Endothelial cell of umbilical vein (primary cell): ENCODE measurements around the gene PCDHGC3. TPM values are rescaled to one million over a fixed set of nuclear protein-coding genes. Genes with fewer than 3 reads are reported as not detected.

Experiments
- BruUV-seq: library from RNA; stranded (reverse); fragments of 400-500 nt; replicated peaks from 2 replicates; lab custom pipeline; 2021; lab: Mats Ljungman, UMichigan
- CTCF ChIA-PET: fragments of 300-600, 350-600 bp; sonication (Branson Sonifier 250); formaldehyde crosslinking; loops from one replicate; lab custom pipeline; 2021; ENCODE audit warnings: antibody characterized with exemption, inconsistent platforms; lab: Charles Lee
- POLR2A ChIA-PET: fragments of 300-600, 350-600 bp; sonication (Branson Sonifier 250); formaldehyde crosslinking; loops from one replicate; lab custom pipeline; 2021; ENCODE audit warnings: antibody characterized with exemption, inconsistent platforms; lab: Charles Lee
- DNase-seq: peaks from one replicate; pipeline ENCODE4 v3.0.0-alpha.2; 2011; ENCODE audit warnings: low read depth, low spot score
- FAIRE-seq: peaks from 2 replicates; lab custom pipeline; 2011; peaks lifted over from hg19 to GRCh38; lab: Jason Lieb, UNC
- H2AFZ ChIP-seq: 2 replicates; pipeline ENCODE4 v1.6.0; 2012; ENCODE audit warnings: low read depth, low read length, control low read depth, inconsistent platforms
- H3K27ac ChIP-seq: 2 replicates; pipeline ENCODE4 v1.5.1; 2011; ENCODE audit warnings: low read depth, mild to moderate bottlenecking, control low read depth, low read length, moderate library complexity; ENCODE audit not compliant: insufficient read depth
- H3K27me3 ChIP-seq, 2 experiments: 2 replicates each; pipeline versions ENCODE4 v1.6.0 to v1.6.1; 2011; ENCODE audit warnings: low read length in 2 of 2, mixed read lengths in 1 of 2; ENCODE audit not compliant: control insufficient read depth in 2 of 2, insufficient read depth in 2 of 2
- H3K36me3 ChIP-seq, 2 experiments: 2 replicates in 1 of 2; 3 replicates in 1 of 2; pipeline ENCODE4 v1.5.1; 2011; ENCODE audit warnings: low read length in 2 of 2, mild to moderate bottlenecking in 1 of 2, moderate library complexity in 1 of 2; ENCODE audit not compliant: control insufficient read depth in 2 of 2, insufficient read depth in 2 of 2; ENCODE audit errors: extremely low read depth in 1 of 2
- H3K4me1 ChIP-seq: 3 replicates; pipeline ENCODE4 v1.5.1; 2011; ENCODE audit warnings: mild to moderate bottlenecking, low read length; ENCODE audit not compliant: control insufficient read depth, insufficient read depth; ENCODE audit errors: extremely low read depth
- H3K4me2 ChIP-seq: 2 replicates; pipeline ENCODE4 v1.6.1; 2011; ENCODE audit warnings: low read length, control low read depth, mixed read lengths; ENCODE audit not compliant: insufficient read depth
- H3K4me3 ChIP-seq, 3 experiments: fragments of 200-600 bp in 1 of 3; sonication (generic), shearing (Covaris generic) in 1 of 3; replicated peaks in 1 of 3; 2 replicates each; pipeline ENCODE4 v1.5.1; 2011 to 2016; ENCODE audit warnings: control low read depth in 3 of 3, low read length in 3 of 3, mild to moderate bottlenecking in 2 of 3, inconsistent platforms in 1 of 3, low read depth in 1 of 3, moderate library complexity in 1 of 3; ENCODE audit not compliant: insufficient read depth in 1 of 3
- H3K79me2 ChIP-seq: 2 replicates; pipeline ENCODE4 v1.6.0; 2012; ENCODE audit warnings: low read length, inconsistent platforms; ENCODE audit not compliant: control insufficient read depth, insufficient read depth
- H3K9ac ChIP-seq: replicated peaks from 2 replicates; pipeline ENCODE3; 2011; ENCODE audit warnings: low read length, control low read depth; ENCODE audit not compliant: insufficient read depth; ENCODE audit errors: extremely low read depth
- H3K9me1 ChIP-seq: replicated peaks from 3 replicates; pipeline ENCODE4 v1.6.0; 2011; ENCODE audit warnings: mild to moderate bottlenecking, low read length; ENCODE audit not compliant: control insufficient read depth, insufficient read depth; ENCODE audit errors: extremely low read depth
- H3K9me3 ChIP-seq: replicated peaks from 2 replicates; pipeline ENCODE4 v1.5.1; 2012; ENCODE audit warnings: low read length, inconsistent platforms; ENCODE audit not compliant: control insufficient read depth, insufficient read depth
- H4K20me1 ChIP-seq: replicated peaks from 2 replicates; pipeline ENCODE3; 2011; ENCODE audit warnings: mild to moderate bottlenecking, low read length; ENCODE audit not compliant: control insufficient read depth, insufficient read depth; ENCODE audit errors: extremely low read depth
- CTCF ChIP-seq, 2 donors: IDR thresholded peaks; 1 replicate in 1 of 2; 2 replicates in 1 of 2; pipeline ENCODE4 v1.5.1; 2011; ENCODE audit warnings: low read length in 2 of 2, mild to moderate bottlenecking in 2 of 2, moderate library complexity in 2 of 2, control low read depth in 1 of 2, inconsistent platforms in 1 of 2, low read depth in 1 of 2; ENCODE audit not compliant: insufficient read depth in 1 of 2; ENCODE audit errors: extremely low read depth in 1 of 2
- EZH2 ChIP-seq: IDR thresholded peaks from 2 replicates; pipeline ENCODE4 v1.6.1; 2012; ENCODE audit warnings: borderline replicate concordance, low read depth, mild to moderate bottlenecking, moderate library complexity, low read length, inconsistent platforms; ENCODE audit not compliant: severe bottlenecking
- FOS ChIP-seq: IDR thresholded peaks from 2 replicates; pipeline ENCODE4 v1.6.1; 2011; ENCODE audit warnings: mild to moderate bottlenecking, low read length, moderate library complexity, borderline replicate concordance; ENCODE audit not compliant: insufficient read depth
- GATA2 ChIP-seq: IDR thresholded peaks from 2 replicates; pipeline ENCODE4 v1.7.0; 2011; ENCODE audit warnings: low read depth, mild to moderate bottlenecking, moderate library complexity, mixed read lengths, low read length; ENCODE audit not compliant: insufficient read length, insufficient read depth
- MAX ChIP-seq: IDR thresholded peaks from 2 replicates; pipeline ENCODE4 v1.6.1; 2011; ENCODE audit not compliant: insufficient read depth, insufficient read length
- MYC ChIP-seq: IDR thresholded peaks from one replicate; pipeline ENCODE4 v1.6.1; 2011; ENCODE audit warnings: mild to moderate bottlenecking, low read depth, low read length
- POLR2AphosphoS5 ChIP-seq: IDR thresholded peaks from 2 replicates; pipeline ENCODE4 v1.6.1; 2012; ENCODE audit warnings: low read depth, mild to moderate bottlenecking, control low read depth, low read length, moderate library complexity; ENCODE audit not compliant: insufficient read depth
- dilution Hi-C: fragments of 300-500 bp; cut with MboI; formaldehyde crosslinking; loops from one replicate; pipeline ENCODE4 v1.15.0; 2019; ENCODE audit warnings: low sequenced_read_pairs; ENCODE audit not compliant: extremely low pct_ligation_motif_present
- intact Hi-C: fragments of 100-400 bp; cut with micrococcal nuclease; formaldehyde crosslinking; loops from one replicate; pipeline ENCODE4 v1.10.0; 2022
- polyA plus RNA-seq, 4 experiments: library from polyadenylated mRNA; depleted of rRNA in 3 of 4; stranded (reverse) in 3 of 4; unstranded in 1 of 4; fragments of >200 nt; gene quantifications; 2 replicates each; pipeline versions ENCODE4 v1.2.1 to v1.2.3, GENCODE V29; 2011 to 2012; ENCODE audit warnings: missing spikeins in 1 of 4
- total RNA-seq: library from RNA; stranded (reverse); gene quantifications from 2 replicates; pipeline ENCODE4 v1.2.3, GENCODE V29; 2021

PCDHGC3 gene
- total and polyA plus RNA-seq, 2 donors (not counting 3 experiments of a cell fraction or from before 2014, with no cell fraction given): 9.2 to 36.1 TPM

- H4K20me1 ChIP-seq: no peaks in the 10 kb centered on the region
- intact Hi-C loops: no loop called here
- no peak overlapping the region for H3K4me3 ChIP-seq
- no peaks in the 10 kb centered on the region for H3K4me1 ChIP-seq
- H3K27ac ChIP-seq: no peak overlapping the region
- H3K79me2 ChIP-seq: no peaks in the 10 kb centered on the region
- H3K4me2 ChIP-seq: no peak overlapping the region
- ChIA-PET CTCF (interaction anchor here (0.8 to 1.8 kb wide), 5 partner anchors 9 to 89 kb away, joined by 3 to 11 read pairs (median 3); partner anchors contain the start of genes PCDHGA10 and PCDHGA12), POLR2A (no interaction called here)
- no TSS peak for BruUV-seq
- DNase-seq: no peak
- no peaks in the 10 kb centered on the region for H3K9me1 ChIP-seq
- H3K27me3 ChIP-seq: no peaks in the 10 kb centered on the region
- TF ChIP-seq GATA2: no peak
- no peak for TF ChIP-seq CTCF (IDR thresholded peaks at IDR 0.05; ENCODE audit: extremely low read depth in 1 of 2, insufficient read depth in 1 of 2, low read depth in 1 of 2, low read length in 2 of 2)
- no peak for FAIRE-seq
- no peak overlapping the region for H3K9ac ChIP-seq
- H3K9me3 ChIP-seq: no peaks in the 10 kb centered on the region
- dilution Hi-C loops: no loop called here
- peaks cover 0 to 6% of the 10 kb centered on the region in 2 experiments for H3K36me3 ChIP-seq
- no peak overlapping the region for H2AFZ ChIP-seq
Measured at GRCh38 chr5:141501761-141502160, 26.0 kb downstream of the PCDHGC3 start.

- dilution Hi-C loops (no loop called here), intact Hi-C loops (no loop called here)
- POLR2A ChIA-PET: no interaction called here
- no TSS peak for BruUV-seq
- no peak overlapping the region for H3K27ac ChIP-seq
- no peaks in the 10 kb centered on the region for H3K9me3 ChIP-seq
- FAIRE-seq (no peak), DNase-seq (no peak)
- H3K36me3 ChIP-seq: peaks cover 0 to 8% of the 10 kb centered on the region in 2 experiments
- H4K20me1 ChIP-seq: no peaks in the 10 kb centered on the region
- TF ChIP-seq GATA2 (no peak), EZH2 (no peak), FOS (no peak), MAX (no peak), MYC (no peak), CTCF (IDR thresholded peaks at IDR 0.05; ENCODE audit: extremely low read depth in 1 of 2, insufficient read depth in 1 of 2, low read depth in 1 of 2, low read length in 2 of 2) (no peak), POLR2AphosphoS5 (no peak)
- no peak overlapping the region for H3K4me2 ChIP-seq
- CTCF ChIA-PET: interaction anchor here (0.6 to 0.8 kb wide), 2 partner anchors 11 to 144 kb away, joined by 3 read pairs; no protein-coding TSS in a partner anchor
- no peaks in the 10 kb centered on the region for H3K9me1 ChIP-seq
- H3K9ac ChIP-seq: no peak overlapping the region
- H3K79me2 ChIP-seq: no peaks in the 10 kb centered on the region
- no peak overlapping the region for H2AFZ ChIP-seq
- H3K27me3 ChIP-seq: no peaks in the 10 kb centered on the region
- no peak overlapping the region for H3K4me3 ChIP-seq
- H3K4me1 ChIP-seq: peaks cover 5% of the 10 kb centered on the region
Measured at GRCh38 chr5:141503681-141504080, 27.9 kb downstream of the PCDHGC3 start.
